ENCODE data around the gene KDM2B. TPM values are rescaled to one million over a fixed set of nuclear protein-coding genes. Genes with fewer than 3 reads are reported as not detected.

The KDM2B gene
- total and polyA plus RNA-seq, 2 of the 8 experiments (the other 6 are each of a cell fraction or from before 2014, with no cell fraction given) = 111 to 162 TPM

DNA sequence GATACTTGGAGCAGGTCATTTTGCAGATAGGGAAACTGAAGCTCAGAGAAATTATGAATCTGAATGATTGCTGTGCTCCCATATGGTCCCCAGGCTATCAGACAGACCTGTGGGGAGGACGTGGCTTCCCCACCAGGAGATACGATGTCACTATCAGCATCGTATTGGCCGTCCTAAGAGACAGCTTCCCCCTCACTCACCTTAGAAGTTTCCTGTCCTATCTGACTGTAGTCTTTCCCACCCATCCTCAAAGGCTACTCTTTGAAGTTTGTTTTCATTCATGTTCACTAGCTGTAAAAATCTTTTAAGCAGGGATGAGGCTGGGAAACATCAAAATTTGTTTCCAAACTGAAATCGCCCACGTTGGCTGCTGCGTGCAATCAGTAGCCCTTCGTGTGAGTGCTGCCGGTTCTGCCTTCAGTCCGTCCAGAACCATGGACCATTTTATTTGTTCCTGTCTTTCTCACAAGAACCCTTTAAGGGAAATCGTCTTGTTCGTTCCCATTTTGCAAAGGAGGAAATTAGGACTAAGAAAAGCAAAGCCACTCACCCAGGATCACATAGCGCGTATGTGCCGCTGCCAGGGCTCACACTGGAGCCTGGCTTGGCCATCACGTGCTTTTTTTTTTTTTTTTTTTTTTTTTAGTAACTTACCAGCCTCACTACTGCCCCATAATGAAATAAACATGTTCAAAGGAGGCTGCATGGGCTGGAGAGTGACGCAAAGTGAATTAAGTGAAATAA, 1.0 kb upstream of the KDM2B start (continued):
- TF ChIP-seq, protein P1, sequence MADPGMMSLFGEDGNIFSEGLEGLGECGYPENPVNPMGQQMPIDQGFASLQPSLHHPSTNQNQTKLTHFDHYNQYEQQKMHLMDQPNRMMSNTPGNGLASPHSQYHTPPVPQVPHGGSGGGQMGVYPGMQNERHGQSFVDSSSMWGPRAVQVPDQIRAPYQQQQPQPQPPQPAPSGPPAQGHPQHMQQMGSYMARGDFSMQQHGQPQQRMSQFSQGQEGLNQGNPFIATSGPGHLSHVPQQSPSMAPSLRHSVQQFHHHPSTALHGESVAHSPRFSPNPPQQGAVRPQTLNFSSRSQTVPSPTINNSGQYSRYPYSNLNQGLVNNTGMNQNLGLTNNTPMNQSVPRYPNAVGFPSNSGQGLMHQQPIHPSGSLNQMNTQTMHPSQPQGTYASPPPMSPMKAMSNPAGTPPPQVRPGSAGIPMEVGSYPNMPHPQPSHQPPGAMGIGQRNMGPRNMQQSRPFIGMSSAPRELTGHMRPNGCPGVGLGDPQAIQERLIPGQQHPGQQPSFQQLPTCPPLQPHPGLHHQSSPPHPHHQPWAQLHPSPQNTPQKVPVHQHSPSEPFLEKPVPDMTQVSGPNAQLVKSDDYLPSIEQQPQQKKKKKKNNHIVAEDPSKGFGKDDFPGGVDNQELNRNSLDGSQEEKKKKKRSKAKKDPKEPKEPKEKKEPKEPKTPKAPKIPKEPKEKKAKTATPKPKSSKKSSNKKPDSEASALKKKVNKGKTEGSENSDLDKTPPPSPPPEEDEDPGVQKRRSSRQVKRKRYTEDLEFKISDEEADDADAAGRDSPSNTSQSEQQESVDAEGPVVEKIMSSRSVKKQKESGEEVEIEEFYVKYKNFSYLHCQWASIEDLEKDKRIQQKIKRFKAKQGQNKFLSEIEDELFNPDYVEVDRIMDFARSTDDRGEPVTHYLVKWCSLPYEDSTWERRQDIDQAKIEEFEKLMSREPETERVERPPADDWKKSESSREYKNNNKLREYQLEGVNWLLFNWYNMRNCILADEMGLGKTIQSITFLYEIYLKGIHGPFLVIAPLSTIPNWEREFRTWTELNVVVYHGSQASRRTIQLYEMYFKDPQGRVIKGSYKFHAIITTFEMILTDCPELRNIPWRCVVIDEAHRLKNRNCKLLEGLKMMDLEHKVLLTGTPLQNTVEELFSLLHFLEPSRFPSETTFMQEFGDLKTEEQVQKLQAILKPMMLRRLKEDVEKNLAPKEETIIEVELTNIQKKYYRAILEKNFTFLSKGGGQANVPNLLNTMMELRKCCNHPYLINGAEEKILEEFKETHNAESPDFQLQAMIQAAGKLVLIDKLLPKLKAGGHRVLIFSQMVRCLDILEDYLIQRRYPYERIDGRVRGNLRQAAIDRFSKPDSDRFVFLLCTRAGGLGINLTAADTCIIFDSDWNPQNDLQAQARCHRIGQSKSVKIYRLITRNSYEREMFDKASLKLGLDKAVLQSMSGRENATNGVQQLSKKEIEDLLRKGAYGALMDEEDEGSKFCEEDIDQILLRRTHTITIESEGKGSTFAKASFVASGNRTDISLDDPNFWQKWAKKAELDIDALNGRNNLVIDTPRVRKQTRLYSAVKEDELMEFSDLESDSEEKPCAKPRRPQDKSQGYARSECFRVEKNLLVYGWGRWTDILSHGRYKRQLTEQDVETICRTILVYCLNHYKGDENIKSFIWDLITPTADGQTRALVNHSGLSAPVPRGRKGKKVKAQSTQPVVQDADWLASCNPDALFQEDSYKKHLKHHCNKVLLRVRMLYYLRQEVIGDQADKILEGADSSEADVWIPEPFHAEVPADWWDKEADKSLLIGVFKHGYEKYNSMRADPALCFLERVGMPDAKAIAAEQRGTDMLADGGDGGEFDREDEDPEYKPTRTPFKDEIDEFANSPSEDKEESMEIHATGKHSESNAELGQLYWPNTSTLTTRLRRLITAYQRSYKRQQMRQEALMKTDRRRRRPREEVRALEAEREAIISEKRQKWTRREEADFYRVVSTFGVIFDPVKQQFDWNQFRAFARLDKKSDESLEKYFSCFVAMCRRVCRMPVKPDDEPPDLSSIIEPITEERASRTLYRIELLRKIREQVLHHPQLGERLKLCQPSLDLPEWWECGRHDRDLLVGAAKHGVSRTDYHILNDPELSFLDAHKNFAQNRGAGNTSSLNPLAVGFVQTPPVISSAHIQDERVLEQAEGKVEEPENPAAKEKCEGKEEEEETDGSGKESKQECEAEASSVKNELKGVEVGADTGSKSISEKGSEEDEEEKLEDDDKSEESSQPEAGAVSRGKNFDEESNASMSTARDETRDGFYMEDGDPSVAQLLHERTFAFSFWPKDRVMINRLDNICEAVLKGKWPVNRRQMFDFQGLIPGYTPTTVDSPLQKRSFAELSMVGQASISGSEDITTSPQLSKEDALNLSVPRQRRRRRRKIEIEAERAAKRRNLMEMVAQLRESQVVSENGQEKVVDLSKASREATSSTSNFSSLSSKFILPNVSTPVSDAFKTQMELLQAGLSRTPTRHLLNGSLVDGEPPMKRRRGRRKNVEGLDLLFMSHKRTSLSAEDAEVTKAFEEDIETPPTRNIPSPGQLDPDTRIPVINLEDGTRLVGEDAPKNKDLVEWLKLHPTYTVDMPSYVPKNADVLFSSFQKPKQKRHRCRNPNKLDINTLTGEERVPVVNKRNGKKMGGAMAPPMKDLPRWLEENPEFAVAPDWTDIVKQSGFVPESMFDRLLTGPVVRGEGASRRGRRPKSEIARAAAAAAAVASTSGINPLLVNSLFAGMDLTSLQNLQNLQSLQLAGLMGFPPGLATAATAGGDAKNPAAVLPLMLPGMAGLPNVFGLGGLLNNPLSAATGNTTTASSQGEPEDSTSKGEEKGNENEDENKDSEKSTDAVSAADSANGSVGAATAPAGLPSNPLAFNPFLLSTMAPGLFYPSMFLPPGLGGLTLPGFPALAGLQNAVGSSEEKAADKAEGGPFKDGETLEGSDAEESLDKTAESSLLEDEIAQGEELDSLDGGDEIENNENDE (IDR thresholded peaks at IDR 0.05; ENCODE audit: insufficient replicate concordance, low read length) = no peak
- TF ChIP-seq CTCF (IDR thresholded peaks at IDR 0.05; ENCODE audit: control extremely low read depth in 1 of 3, insufficient read depth in 1 of 3, low read depth in 1 of 3, low read length in 3 of 3) (no peak), GTF2F1 (IDR thresholded peaks at IDR 0.05; ENCODE audit: borderline replicate concordance, low read depth, low read length) (no peak), CEBPB (IDR thresholded peaks at IDR 0.05; ENCODE audit: low read depth, low read length) (no peak), ZNF274 (IDR thresholded peaks at IDR 0.05; ENCODE audit: borderline replicate concordance, extremely low read depth, low read length) (no peak), ATF3 (IDR thresholded peaks at IDR 0.05; ENCODE audit: insufficient read depth, low read depth, low read length) (no peak), BRCA1 (IDR thresholded peaks at IDR 0.05; ENCODE audit: low read depth, low read length) (no peak)
